ENCODE measurements around the gene ARID1A. TPM values are rescaled to one million over a fixed set of nuclear protein-coding genes. Genes with fewer than 3 reads are reported as not detected.

Gene ARID1A
- total and polyA plus RNA-seq, 2 donors (not counting 3 experiments of a cell fraction or from before 2014, with no cell fraction given), result 36.9 to 77.2 TPM

DNA sequence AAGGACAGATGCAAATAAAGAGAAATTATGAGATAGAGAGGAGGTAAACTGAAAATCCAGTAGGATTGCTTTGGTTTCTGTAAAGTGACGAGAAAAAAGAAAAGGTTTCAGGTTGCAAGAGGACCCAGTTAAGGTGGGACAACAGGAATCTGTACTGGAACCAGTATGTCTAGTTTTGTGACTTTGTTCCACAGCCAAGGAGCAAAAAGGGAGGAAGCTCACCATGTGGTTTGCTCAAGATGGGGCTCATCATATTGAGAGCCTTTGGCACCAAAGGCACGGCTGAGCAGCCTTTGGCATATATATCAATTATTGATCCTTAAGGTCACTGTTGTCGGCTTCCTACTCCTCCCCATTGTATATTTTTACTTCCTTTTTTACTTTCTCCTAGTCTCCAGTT is 128.9 kb downstream of the ARID1A start:
- CTCF ChIA-PET, result interaction anchor here (1.0 to 2.2 kb wide), 3 partner anchors 15 to 286 kb away, joined by 3 to 13 read pairs (median 9); no protein-coding TSS in a partner anchor

More for the DNA sequence above, 128.9 kb downstream of the ARID1A start:
- H3K4me3 ChIP-seq (replicated peaks in 1 of 3; ENCODE audit: insufficient read depth in 1 of 3, low read depth in 1 of 3, low read length in 3 of 3), result no peak overlapping the region
- H3K27me3 ChIP-seq (ENCODE audit: control insufficient read depth in 2 of 2, insufficient read depth in 2 of 2, low read length in 2 of 2), result no peaks in the 10 kb centered on the region
- intact Hi-C loops (cut with micrococcal nuclease), result no loop called here
- POLR2A ChIA-PET, result no interaction called here
- no peak for TF ChIP-seq GATA2 (IDR thresholded peaks at IDR 0.05; ENCODE audit: insufficient read depth, insufficient read length, low read depth, low read length)
- no peak for TF ChIP-seq POLR2A (IDR thresholded peaks at IDR 0.05; ENCODE audit: low read depth, low read length)
- TF ChIP-seq CTCF (IDR thresholded peaks at IDR 0.05; ENCODE audit: extremely low read depth in 1 of 2, insufficient read depth in 1 of 2, low read depth in 1 of 2, low read length in 2 of 2), result no peak
- no peak for TF ChIP-seq MYC (IDR thresholded peaks at IDR 0.05; ENCODE audit: low read depth, low read length)
- no peak for TF ChIP-seq JUN (IDR thresholded peaks at IDR 0.05; ENCODE audit: borderline replicate concordance, insufficient read depth, insufficient read length, low read depth)
- TF ChIP-seq, protein P1, sequence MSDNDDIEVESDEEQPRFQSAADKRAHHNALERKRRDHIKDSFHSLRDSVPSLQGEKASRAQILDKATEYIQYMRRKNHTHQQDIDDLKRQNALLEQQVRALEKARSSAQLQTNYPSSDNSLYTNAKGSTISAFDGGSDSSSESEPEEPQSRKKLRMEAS (IDR thresholded peaks at IDR 0.05; ENCODE audit: insufficient read depth, insufficient read length), result no peak
- TF ChIP-seq POLR2AphosphoS5 (IDR thresholded peaks at IDR 0.05; ENCODE audit: insufficient read depth, low read depth, low read length), result no peak
- no peak for TF ChIP-seq EZH2 (IDR thresholded peaks at IDR 0.05; ENCODE audit: borderline replicate concordance, low read depth, low read length, severe bottlenecking)
- no peak overlapping the region for H3K27ac ChIP-seq (ENCODE audit: insufficient read depth, low read depth, low read length)
- DNase-seq (ENCODE audit: low read depth, low spot score) (no peak), FAIRE-seq (peak; percentile 12)
- no peak overlapping the region for H2AFZ ChIP-seq (ENCODE audit: low read depth, low read length)
- no peaks in the 10 kb centered on the region for H3K36me3 ChIP-seq (ENCODE audit: control insufficient read depth in 2 of 2, extremely low read depth in 1 of 2, insufficient read depth in 2 of 2, low read length in 2 of 2)
- peaks cover 11% of the 10 kb centered on the region for H3K4me1 ChIP-seq (ENCODE audit: control insufficient read depth, extremely low read depth, insufficient read depth, low read length)
- BruUV-seq (replicated peaks), result no TSS peak
- H3K9ac ChIP-seq (replicated peaks; ENCODE audit: extremely low read depth, insufficient read depth, low read length), result no peak overlapping the region
- H3K79me2 ChIP-seq (ENCODE audit: control insufficient read depth, insufficient read depth, low read length), result peaks cover 18% of the 10 kb centered on the region
- H3K9me1 ChIP-seq (replicated peaks; ENCODE audit: control insufficient read depth, extremely low read depth, insufficient read depth, low read length), result no peaks in the 10 kb centered on the region
- H3K4me2 ChIP-seq (ENCODE audit: insufficient read depth, low read length), result no peak overlapping the region
- no peaks in the 10 kb centered on the region for H4K20me1 ChIP-seq (replicated peaks; ENCODE audit: control insufficient read depth, extremely low read depth, insufficient read depth, low read length)
- dilution Hi-C loops (cut with MboI; ENCODE audit: extremely low pct_ligation_motif_present, low sequenced_read_pairs), result no loop called here
- H3K9me3 ChIP-seq (replicated peaks; ENCODE audit: control insufficient read depth, insufficient read depth, low read length), result no peaks in the 10 kb centered on the region
